GM12878 (cell line): ENCODE data around the gene DDIT3. TPM values are rescaled to one million over a fixed set of nuclear protein-coding genes. Genes with fewer than 3 reads are reported as not detected.

Experiments used
- ATAC-seq: fragments of 200-7000 bp; cut with Tn5 transposase; 3 replicates; pipeline ENCODE4 v1.9.1; 2020; ENCODE audit warnings: mild to moderate bottlenecking, moderate library complexity
- BruUV-seq: library from RNA; stranded (reverse); fragments of 400-500 nt; replicated peaks from 2 replicates; lab custom pipeline; 2021; lab: Mats Ljungman, UMichigan
- CTCF ChIA-PET: fragments of 300-600 bp; sonication (Branson Sonifier 250); formaldehyde crosslinking; extraction: SDS; loops from one replicate; lab custom pipeline; 2021; ENCODE audit warnings: inconsistent platforms; lab: Yijun Ruan, JAX
- POLR2A ChIA-PET: fragments of 350-600 bp; formaldehyde crosslinking; extraction: SDS; loops from one replicate; lab custom pipeline; 2021; ENCODE audit warnings: inconsistent platforms; lab: Charles Lee
- RAD21 ChIA-PET: fragments of 300-600 bp; sonication (Branson Sonifier 250); formaldehyde crosslinking; loops from one replicate; lab custom pipeline; 2023; ENCODE audit warnings: antibody characterized with exemption; ENCODE audit not compliant: unreplicated experiment; lab: Charles Lee
- SMC1A ChIA-PET: fragments of 300-600 bp; sonication (Branson Sonifier 250); formaldehyde crosslinking; loops from one replicate; lab custom pipeline; 2023; ENCODE audit not compliant: unreplicated experiment, uncharacterized antibody; lab: Charles Lee
- DNase-seq: peaks from one replicate; pipeline ENCODE4 v3.0.0-alpha.2; 2011; ENCODE audit warnings: low read depth, low spot score
- FAIRE-seq: peaks from 3 replicates; lab custom pipeline; 2011; peaks lifted over from hg19 to GRCh38; lab: Jason Lieb, UNC
- H2AFZ ChIP-seq: 2 replicates; pipeline ENCODE4 v1.6.0; 2011; ENCODE audit warnings: low read depth, low read length, control low read depth; ENCODE audit not compliant: control insufficient read depth
- H3K27ac ChIP-seq: 2 replicates; pipeline ENCODE4 v1.5.1; 2011; ENCODE audit warnings: control low read depth; ENCODE audit not compliant: control insufficient read depth, insufficient read depth
- H3K27me3 ChIP-seq, 2 experiments: replicated peaks in 1 of 2; 2 replicates each; pipeline versions ENCODE4 v1.6.0 to v1.6.1; 2011; ENCODE audit warnings: low read length in 1 of 2; ENCODE audit not compliant: control insufficient read depth in 2 of 2, insufficient read depth in 2 of 2
- H3K36me3 ChIP-seq, 2 experiments: 2 replicates each; pipeline ENCODE4 v1.5.1; 2011; ENCODE audit warnings: low read length in 1 of 2; ENCODE audit not compliant: control insufficient read depth in 2 of 2, insufficient read depth in 2 of 2
- H3K4me1 ChIP-seq: 2 replicates; pipeline ENCODE4 v1.6.1; 2011; ENCODE audit warnings: mild to moderate bottlenecking, low read length, moderate library complexity, mixed read lengths; ENCODE audit not compliant: control insufficient read depth, insufficient read depth
- H3K4me2 ChIP-seq: 2 replicates; pipeline ENCODE4 v1.6.0; 2011; ENCODE audit warnings: control low read depth; ENCODE audit not compliant: control insufficient read depth, insufficient read depth
- H3K4me3 ChIP-seq: fragments of 200-600 bp; sonication (generic); 2 replicates; pipeline ENCODE4 v1.5.1; 2016
- H3K79me2 ChIP-seq: 2 replicates; pipeline ENCODE4 v1.6.0; 2011; ENCODE audit warnings: low read length; ENCODE audit not compliant: control insufficient read depth, insufficient read depth
- H3K9ac ChIP-seq: 2 replicates; pipeline ENCODE4 v1.8.0; 2011; ENCODE audit warnings: low read length, control low read depth, mixed read lengths; ENCODE audit not compliant: control insufficient read depth, insufficient read depth
- H3K9me3 ChIP-seq: replicated peaks from 3 replicates; pipeline ENCODE4 v1.5.1; 2011; ENCODE audit warnings: mild to moderate bottlenecking, low read length; ENCODE audit not compliant: control insufficient read depth, insufficient read depth
- H4K20me1 ChIP-seq: 2 replicates; pipeline ENCODE4 v1.6.0; 2011; ENCODE audit not compliant: control insufficient read depth, insufficient read depth
- CREM ChIP-seq: IDR thresholded peaks from 2 replicates; pipeline ENCODE4 v1.6.1; 2014; ENCODE audit warnings: antibody characterized with exemption, low read depth
- RAD21 ChIP-seq: IDR thresholded peaks from 2 replicates; pipeline ENCODE4 v1.6.1; 2011; ENCODE audit warnings: mild to moderate bottlenecking, low read depth, low read length, moderate library complexity; ENCODE audit not compliant: insufficient read depth
- SIN3A ChIP-seq: IDR thresholded peaks from 2 replicates; pipeline ENCODE4 v1.6.1; 2012; ENCODE audit warnings: low read depth, low read length, improper control_type of control experiment
- ZNF384 ChIP-seq: IDR thresholded peaks from 2 replicates; pipeline ENCODE4 v1.6.1; 2012; ENCODE audit warnings: low read depth, mild to moderate bottlenecking, low read length, improper control_type of control experiment, borderline replicate concordance
- WGBS: methylation state at CpG from one replicate; pipeline ENCODE4 v1.1.6; 2016; ENCODE audit warnings: low lambda C conversion rate; ENCODE audit not compliant: insufficient replicate concordance, insufficient coverage; ENCODE audit errors: missing lambda C conversion rate; 5-methylcytosine and 5-hydroxymethylcytosine counted together
- in situ Hi-C: fragments of 300-500 bp; cut with MboI; formaldehyde crosslinking; loops from 9 replicates; pipeline ENCODE4 v1.14.3; 2018; ENCODE audit warnings: mixed read lengths
- intact Hi-C: fragments of 100-400 bp; cut with micrococcal nuclease; formaldehyde crosslinking; loops from one replicate; pipeline ENCODE4 v1.14.2; 2022; ENCODE audit not compliant: unreplicated experiment
- polyA plus RNA-seq, 11 experiments: library from polyadenylated mRNA; depleted of rRNA in 4 of 11; unstranded in 6 of 11; stranded (reverse) in 5 of 11; fragments of >200 nt; fragmentation: Nextera tagmentation in 4 of 11; fragmentation: Illumina TruSeq in 1 of 11; extraction: Ambion mirVana in 4 of 11; extraction: Trizol in 1 of 11; gene quantifications; 1 replicate in 1 of 11; 2 replicates in 10 of 11; pipeline versions ENCODE4 v1.2.1 to v1.2.3, GENCODE V29; 2011 to 2016; ENCODE audit warnings: inconsistent platforms in 2 of 11, missing spikeins in 2 of 11, low read depth in 1 of 11
- total RNA-seq, 4 experiments: library from RNA; depleted of rRNA in 3 of 4; stranded (reverse); fragments of >200 nt in 3 of 4; fragmentation: Illumina TruSeq in 1 of 4; extraction: Trizol in 1 of 4; gene quantifications; 2 replicates each; pipeline versions ENCODE4 v1.2.1 to v1.2.3, GENCODE V29; 2013 to 2021
- TF ChIP-seq, protein P1 (sequence below): IDR thresholded peaks from 2 replicates; pipeline ENCODE4 v1.6.1; 2012; ENCODE audit warnings: mild to moderate bottlenecking, low read depth, low read length

The DDIT3 gene
- total and polyA plus RNA-seq, 10 of the 15 experiments (the other 5 are each of a cell fraction or from before 2014, with no cell fraction given): 9.2 to 28.9 (median 15.5) TPM

DNA sequence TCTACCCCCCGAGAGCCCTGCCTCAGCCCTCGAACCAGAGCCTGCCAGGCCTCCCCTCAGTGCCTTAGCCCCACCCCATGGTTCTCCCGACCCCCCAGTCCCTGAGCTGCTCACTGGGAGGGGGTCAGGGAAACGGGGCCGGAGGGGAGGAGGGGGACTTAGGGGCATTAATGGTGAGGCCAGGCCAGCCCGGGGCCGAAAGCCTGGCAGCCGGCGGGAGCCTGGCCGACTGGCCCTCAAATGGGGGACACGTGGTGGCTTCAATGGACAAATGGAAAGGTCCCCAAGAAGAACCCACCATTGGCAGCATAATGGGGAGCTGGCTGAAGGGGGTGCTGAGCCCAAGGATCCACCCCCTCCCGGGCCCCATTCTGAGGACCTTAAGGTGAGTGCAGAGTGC, 7.9 kb upstream of the DDIT3 start:
- in situ Hi-C loops: no loop called here
- no TSS peak for BruUV-seq
- SMC1A ChIA-PET: no interaction called here
- H3K36me3 ChIP-seq: peaks cover 22 to 35% of the 10 kb centered on the region in 2 experiments
- DNase-seq: no peak
- WGBS: 93% methylated on average over 9 of the region's 12 CpGs
- ATAC-seq: no peak
- no peak for TF ChIP-seq CREM
- no peak for TF ChIP-seq RAD21
- no peak for TF ChIP-seq SIN3A
- TF ChIP-seq ZNF384: no peak
- TF ChIP-seq, protein P1, sequence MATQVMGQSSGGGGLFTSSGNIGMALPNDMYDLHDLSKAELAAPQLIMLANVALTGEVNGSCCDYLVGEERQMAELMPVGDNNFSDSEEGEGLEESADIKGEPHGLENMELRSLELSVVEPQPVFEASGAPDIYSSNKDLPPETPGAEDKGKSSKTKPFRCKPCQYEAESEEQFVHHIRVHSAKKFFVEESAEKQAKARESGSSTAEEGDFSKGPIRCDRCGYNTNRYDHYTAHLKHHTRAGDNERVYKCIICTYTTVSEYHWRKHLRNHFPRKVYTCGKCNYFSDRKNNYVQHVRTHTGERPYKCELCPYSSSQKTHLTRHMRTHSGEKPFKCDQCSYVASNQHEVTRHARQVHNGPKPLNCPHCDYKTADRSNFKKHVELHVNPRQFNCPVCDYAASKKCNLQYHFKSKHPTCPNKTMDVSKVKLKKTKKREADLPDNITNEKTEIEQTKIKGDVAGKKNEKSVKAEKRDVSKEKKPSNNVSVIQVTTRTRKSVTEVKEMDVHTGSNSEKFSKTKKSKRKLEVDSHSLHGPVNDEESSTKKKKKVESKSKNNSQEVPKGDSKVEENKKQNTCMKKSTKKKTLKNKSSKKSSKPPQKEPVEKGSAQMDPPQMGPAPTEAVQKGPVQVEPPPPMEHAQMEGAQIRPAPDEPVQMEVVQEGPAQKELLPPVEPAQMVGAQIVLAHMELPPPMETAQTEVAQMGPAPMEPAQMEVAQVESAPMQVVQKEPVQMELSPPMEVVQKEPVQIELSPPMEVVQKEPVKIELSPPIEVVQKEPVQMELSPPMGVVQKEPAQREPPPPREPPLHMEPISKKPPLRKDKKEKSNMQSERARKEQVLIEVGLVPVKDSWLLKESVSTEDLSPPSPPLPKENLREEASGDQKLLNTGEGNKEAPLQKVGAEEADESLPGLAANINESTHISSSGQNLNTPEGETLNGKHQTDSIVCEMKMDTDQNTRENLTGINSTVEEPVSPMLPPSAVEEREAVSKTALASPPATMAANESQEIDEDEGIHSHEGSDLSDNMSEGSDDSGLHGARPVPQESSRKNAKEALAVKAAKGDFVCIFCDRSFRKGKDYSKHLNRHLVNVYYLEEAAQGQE: no peak
- TF ChIP-seq, all 136 proteins: peak for 0
- POLR2A ChIA-PET: interaction anchor here (0.5 to 1.5 kb wide), 5 partner anchors 12 to 88 kb away, joined by 3 to 4 read pairs (median 3); partner anchors contain the start of gene INHBE
- Histone ChIP-seq H3K4me1 (peaks cover 16% of the 10 kb centered on the region; the same call in 1 of the 2 replicates), H3K4me3 (no peak overlapping the region), H3K4me2 (no peak overlapping the region), H3K9me3 (no peaks in the 10 kb centered on the region), H3K9ac (no peak overlapping the region), H2AFZ (no peak overlapping the region), H3K79me2 (peaks cover 19% of the 10 kb centered on the region), H3K27me3 (no peaks in the 10 kb centered on the region), H4K20me1 (no peaks in the 10 kb centered on the region), H3K27ac (no peak overlapping the region)
- RAD21 ChIA-PET: no interaction called here
- CTCF ChIA-PET: no interaction called here
- intact Hi-C loops: no loop called here
- FAIRE-seq: no peak
